BLaER1 (cell line): Measurements from ENCODE around the gene MAP3K4.
A peak's percentile ranks its signal among the peaks of the same experiment; 100 is the strongest.

ENCODE experiments used
- H3K27ac ChIP-seq: shearing (Covaris generic); formaldehyde crosslinking; 2 replicates; pipeline ENCODE4 v1.8.1; 2022
- H3K27me3 ChIP-seq: shearing (Covaris generic); formaldehyde crosslinking; 2 replicates; pipeline ENCODE4 v1.8.1; 2022
- H3K36me3 ChIP-seq: shearing (Covaris generic); formaldehyde crosslinking; 2 replicates; pipeline ENCODE4 v1.8.1; 2022
- H3K4me1 ChIP-seq: shearing (Covaris generic); formaldehyde crosslinking; 2 replicates; pipeline ENCODE4 v1.8.1; 2022
- H3K4me2 ChIP-seq: shearing (Covaris generic); formaldehyde crosslinking; 2 replicates; pipeline ENCODE4 v1.8.1; 2022
- H3K4me3 ChIP-seq: shearing (Covaris generic); formaldehyde crosslinking; 2 replicates; pipeline ENCODE4 v1.8.1; 2022
- H3K9ac ChIP-seq: shearing (Covaris generic); formaldehyde crosslinking; 2 replicates; pipeline ENCODE4 v1.8.1; 2022
- H3K9me3 ChIP-seq: shearing (Covaris generic); formaldehyde crosslinking; 2 replicates; pipeline ENCODE4 v1.8.1; 2022
- H4K20me1 ChIP-seq: shearing (Covaris generic); formaldehyde crosslinking; 2 replicates; pipeline ENCODE4 v1.8.1; 2022
- Cebpa-rat ChIP-seq: shearing (Covaris generic); IDR thresholded peaks from 2 replicates; pipeline ENCODE4 v1.8.1; 2022

MAP3K4 gene, protein sequence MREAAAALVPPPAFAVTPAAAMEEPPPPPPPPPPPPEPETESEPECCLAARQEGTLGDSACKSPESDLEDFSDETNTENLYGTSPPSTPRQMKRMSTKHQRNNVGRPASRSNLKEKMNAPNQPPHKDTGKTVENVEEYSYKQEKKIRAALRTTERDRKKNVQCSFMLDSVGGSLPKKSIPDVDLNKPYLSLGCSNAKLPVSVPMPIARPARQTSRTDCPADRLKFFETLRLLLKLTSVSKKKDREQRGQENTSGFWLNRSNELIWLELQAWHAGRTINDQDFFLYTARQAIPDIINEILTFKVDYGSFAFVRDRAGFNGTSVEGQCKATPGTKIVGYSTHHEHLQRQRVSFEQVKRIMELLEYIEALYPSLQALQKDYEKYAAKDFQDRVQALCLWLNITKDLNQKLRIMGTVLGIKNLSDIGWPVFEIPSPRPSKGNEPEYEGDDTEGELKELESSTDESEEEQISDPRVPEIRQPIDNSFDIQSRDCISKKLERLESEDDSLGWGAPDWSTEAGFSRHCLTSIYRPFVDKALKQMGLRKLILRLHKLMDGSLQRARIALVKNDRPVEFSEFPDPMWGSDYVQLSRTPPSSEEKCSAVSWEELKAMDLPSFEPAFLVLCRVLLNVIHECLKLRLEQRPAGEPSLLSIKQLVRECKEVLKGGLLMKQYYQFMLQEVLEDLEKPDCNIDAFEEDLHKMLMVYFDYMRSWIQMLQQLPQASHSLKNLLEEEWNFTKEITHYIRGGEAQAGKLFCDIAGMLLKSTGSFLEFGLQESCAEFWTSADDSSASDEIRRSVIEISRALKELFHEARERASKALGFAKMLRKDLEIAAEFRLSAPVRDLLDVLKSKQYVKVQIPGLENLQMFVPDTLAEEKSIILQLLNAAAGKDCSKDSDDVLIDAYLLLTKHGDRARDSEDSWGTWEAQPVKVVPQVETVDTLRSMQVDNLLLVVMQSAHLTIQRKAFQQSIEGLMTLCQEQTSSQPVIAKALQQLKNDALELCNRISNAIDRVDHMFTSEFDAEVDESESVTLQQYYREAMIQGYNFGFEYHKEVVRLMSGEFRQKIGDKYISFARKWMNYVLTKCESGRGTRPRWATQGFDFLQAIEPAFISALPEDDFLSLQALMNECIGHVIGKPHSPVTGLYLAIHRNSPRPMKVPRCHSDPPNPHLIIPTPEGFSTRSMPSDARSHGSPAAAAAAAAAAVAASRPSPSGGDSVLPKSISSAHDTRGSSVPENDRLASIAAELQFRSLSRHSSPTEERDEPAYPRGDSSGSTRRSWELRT (N-terminal part only)

DNA sequence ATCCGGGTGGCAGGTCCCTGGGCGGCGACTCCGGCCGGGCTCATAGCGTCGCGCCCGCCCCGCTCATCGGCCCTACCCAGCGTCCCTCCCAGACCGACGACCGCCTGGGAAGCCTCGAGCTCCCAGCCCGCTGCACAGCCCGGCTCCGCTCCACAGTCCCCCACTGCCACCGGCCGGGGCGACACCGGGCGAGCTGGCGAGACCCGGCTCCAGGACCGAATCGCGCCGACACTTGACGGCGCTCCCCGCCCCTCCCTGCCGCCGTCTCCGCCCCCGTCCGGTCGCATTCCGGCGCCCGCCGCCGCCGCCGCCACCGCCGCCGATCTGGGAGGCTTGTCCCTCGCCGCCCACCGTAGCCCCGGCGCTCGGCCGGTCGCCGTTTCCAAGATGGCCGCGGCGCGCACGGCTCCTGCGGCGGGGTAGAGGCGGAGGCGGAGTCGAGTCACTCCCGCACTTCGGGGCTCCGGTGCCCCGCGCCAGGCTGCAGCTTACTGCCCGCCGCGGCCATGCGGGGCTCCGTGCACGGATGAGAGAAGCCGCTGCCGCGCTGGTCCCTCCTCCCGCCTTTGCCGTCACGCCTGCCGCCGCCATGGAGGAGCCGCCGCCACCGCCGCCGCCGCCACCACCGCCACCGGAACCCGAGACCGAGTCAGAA lies at the start of gene MAP3K4:
Gene MAP3K4, plus strand, starts transcription at position 364 of the 655 bp plus-strand sequence. Its CDS starts 163 bp downstream, at position 527.
- H3K9ac ChIP-seq, result peak within 1 kb of the TSS; percentile 92
- H4K20me1 ChIP-seq, result peaks cover 39% of the 10 kb centered on the region
- no peak for TF ChIP-seq Cebpa-rat
- no peaks in the 10 kb centered on the region for H3K27me3 ChIP-seq
- H3K9me3 ChIP-seq, result no peaks in the 10 kb centered on the region
- H3K36me3 ChIP-seq, result no peaks in the 10 kb centered on the region
- H3K27ac ChIP-seq, result peak within 1 kb of the TSS; percentile 93
- H3K4me1 ChIP-seq, result peaks cover 21% of the 10 kb centered on the region
- H3K4me2 ChIP-seq, result peak within 1 kb of the TSS; percentile 88
- H3K4me3 ChIP-seq, result peak within 1 kb of the TSS; percentile 99

DNA sequence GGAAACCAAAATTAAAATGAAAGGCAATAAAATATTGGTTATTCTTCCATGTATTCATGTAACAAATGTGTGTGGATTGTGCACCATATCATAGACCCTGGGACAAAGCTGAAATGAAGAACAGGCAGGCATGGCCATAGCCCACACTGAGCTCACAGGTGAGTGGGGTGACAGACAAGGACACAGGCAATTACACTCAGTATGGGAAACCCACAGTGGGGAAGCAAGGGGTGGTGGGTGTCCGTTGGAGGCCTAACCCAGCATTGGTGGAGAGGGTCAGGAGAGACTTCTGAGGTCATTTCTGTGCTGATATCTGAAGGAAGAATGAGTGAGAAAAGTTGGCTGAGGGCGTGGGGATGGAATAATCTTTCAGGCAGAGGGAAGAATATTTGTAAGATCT lies 47.6 kb upstream of the MAP3K4 start:
- Histone ChIP-seq H3K9ac (no peak overlapping the region), H3K27me3 (no peaks in the 10 kb centered on the region), H4K20me1 (no peaks in the 10 kb centered on the region), H3K36me3 (no peaks in the 10 kb centered on the region), H3K4me3 (no peak overlapping the region), H3K4me2 (no peak overlapping the region), H3K9me3 (no peaks in the 10 kb centered on the region), H3K27ac (no peak overlapping the region), H3K4me1 (no peaks in the 10 kb centered on the region)
- TF ChIP-seq Cebpa-rat, result no peak

DNA sequence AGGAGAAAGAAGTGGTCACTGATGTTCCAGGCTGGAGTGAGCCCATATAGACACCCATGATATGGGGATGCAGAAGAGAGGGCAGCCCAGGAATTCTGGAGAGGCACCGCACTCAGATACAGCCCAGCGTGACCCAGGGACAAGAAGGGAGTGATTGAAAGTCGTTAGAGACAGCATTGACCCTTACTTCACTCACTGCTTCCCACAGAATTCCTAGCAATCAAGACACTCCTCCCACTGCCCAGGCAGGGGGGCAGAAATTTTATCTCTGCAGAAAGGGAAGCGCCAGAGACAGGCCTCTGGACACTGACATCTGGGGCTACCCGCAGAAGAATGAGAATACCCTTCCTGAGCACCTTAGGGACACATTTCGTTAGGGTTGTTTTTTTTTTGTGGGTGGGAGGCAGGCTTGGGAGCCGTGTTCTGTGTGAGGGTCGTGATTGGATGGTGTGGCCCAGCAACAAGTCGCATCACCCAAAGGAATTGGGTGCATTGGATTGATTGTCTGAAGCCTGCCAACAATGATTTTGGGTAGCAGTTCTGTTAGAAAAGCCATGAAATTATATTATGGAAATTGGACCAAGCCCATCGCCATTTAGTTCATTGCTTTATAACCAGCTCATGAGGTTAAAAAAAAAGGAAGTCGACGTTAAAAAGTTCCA lies 45.9 kb upstream of the MAP3K4 start:
- Histone ChIP-seq H3K36me3 (no peaks in the 10 kb centered on the region), H3K9me3 (no peaks in the 10 kb centered on the region), H3K4me3 (no peak overlapping the region), H3K4me2 (no peak overlapping the region), H4K20me1 (no peaks in the 10 kb centered on the region), H3K4me1 (no peaks in the 10 kb centered on the region), H3K27ac (no peak overlapping the region), H3K9ac (no peak overlapping the region), H3K27me3 (no peaks in the 10 kb centered on the region)
- no peak for TF ChIP-seq Cebpa-rat

DNA sequence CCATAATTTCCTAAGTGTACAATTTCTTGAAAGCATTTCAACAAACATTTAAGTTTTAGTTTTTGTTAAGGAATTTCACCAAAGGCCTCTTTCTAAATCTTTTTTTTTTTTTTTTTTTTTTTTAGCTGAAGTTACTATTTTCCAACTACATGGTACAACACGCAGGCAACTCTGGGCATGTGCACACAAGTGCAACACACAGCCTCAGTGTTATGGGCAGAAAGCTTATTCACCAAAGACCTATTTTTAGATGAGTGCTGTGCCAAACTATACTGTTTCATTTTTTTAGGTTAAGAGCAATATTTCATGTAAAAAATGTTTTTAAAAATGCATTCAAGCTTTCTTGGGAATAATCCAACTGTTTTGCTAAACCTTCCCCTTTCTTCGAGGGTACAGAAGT lies 42.0 kb upstream of the MAP3K4 start:
- TF ChIP-seq Cebpa-rat, result no peak
- Histone ChIP-seq H3K9me3 (no peaks in the 10 kb centered on the region), H3K4me2 (no peak overlapping the region), H3K4me1 (no peaks in the 10 kb centered on the region), H3K36me3 (no peaks in the 10 kb centered on the region), H3K4me3 (no peak overlapping the region), H3K27me3 (no peaks in the 10 kb centered on the region), H3K9ac (no peak overlapping the region), H3K27ac (no peak overlapping the region), H4K20me1 (no peaks in the 10 kb centered on the region)

DNA sequence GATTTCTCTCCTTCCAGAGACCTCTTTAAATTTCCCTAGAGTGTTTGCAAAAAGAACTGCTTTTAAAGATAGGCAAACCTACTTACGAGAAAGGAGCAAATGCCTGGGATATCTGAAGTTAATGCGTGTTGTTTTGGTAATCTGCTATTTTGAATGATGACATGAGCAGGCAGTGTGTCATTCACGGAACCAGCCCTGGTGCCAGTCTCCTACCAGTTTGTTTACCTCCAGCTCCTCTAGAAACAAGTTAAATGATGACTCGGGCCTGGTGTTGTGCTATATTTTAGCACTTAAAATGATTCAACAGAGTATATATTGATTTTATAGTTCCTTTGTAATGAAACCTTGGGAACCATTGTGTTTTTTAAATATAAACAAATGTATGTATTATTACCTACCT lies 41.1 kb upstream of the MAP3K4 start:
- Histone ChIP-seq H3K9me3 (no peaks in the 10 kb centered on the region), H3K4me3 (no peak overlapping the region), H3K27me3 (no peaks in the 10 kb centered on the region), H3K9ac (no peak overlapping the region), H3K36me3 (no peaks in the 10 kb centered on the region), H3K27ac (no peak overlapping the region), H3K4me2 (no peak overlapping the region), H3K4me1 (no peaks in the 10 kb centered on the region), H4K20me1 (no peaks in the 10 kb centered on the region)
- no peak for TF ChIP-seq Cebpa-rat

DNA sequence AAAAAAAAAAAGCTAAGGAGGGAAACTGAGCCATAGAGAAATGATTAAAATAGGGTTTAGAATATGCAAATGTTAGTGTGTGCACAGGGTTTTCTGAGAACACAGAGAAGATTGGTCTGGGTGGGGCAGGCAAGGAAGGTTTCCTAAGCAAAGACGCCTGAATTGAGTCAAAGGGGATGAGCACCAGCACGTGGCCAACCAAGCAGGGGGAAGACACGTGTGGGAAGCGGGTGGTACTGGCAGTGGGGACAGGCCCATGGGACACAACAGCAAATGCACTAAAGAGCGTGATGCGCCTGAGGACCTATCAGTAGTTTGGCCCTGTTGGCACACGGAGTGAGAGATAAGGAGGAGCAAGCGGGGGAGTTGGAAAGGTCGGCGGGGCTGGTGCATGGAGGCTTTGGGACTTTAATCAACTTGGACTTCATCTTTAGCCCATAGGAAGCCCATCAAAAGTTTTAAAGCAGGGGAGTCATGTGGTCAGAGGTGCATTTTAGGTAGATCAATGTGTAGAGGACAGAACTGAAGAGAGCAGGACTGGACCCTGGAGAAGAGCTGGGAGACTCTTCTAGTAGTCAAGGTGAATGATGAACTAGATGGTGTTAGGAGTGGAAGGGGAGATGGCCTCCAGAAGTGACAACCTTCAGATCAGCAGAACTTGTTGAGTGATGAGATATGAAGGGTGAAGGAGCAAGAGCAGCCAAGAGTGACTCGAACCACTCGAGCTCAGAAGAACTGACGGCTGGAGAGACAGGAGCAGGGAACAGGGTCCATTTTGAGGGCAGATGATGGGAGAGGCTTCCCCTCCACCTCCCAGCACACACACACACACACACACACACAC lies 40.2 kb upstream of the MAP3K4 start:
- H4K20me1 ChIP-seq, result no peaks in the 10 kb centered on the region
- no peaks in the 10 kb centered on the region for H3K4me1 ChIP-seq
- H3K4me3 ChIP-seq, result no peak overlapping the region
- H3K9ac ChIP-seq, result no peak overlapping the region
- no peak overlapping the region for H3K27ac ChIP-seq
- no peaks in the 10 kb centered on the region for H3K9me3 ChIP-seq
- no peaks in the 10 kb centered on the region for H3K27me3 ChIP-seq
- no peak for TF ChIP-seq Cebpa-rat
- H3K36me3 ChIP-seq, result no peaks in the 10 kb centered on the region
- H3K4me2 ChIP-seq, result no peak overlapping the region

DNA sequence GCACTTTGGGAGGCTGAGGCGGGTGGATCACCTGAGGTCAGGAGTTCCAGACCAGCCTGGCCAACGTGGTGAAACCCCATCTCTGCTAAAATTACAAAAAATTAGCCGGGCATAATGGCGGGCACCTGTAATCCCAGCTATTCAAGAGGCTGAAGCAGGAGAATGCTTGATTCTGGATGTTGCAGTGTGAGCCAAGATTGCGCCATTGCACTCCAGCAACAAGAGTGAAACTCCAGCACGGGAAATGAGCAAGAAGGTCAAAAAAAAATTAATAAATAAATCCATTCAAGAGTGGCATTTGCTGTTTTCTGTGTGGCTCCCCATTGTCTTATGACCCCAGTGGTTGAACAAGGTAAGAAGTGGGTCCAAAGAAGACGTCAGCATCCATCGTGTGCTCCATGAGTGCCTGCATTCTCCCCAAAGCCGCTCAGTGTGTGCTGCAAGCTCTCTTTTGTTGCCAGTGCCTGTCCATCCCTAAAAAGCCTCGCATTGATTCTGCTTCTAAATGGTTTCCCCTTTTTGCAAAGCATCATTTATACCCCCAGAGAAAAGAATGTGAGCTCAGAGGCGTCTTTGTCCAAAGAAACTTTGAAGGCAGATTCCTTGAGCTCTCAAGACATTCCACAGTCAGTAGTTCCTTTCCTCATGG lies 38.8 kb upstream of the MAP3K4 start:
- Histone ChIP-seq H3K4me3 (no peak overlapping the region), H3K27me3 (no peaks in the 10 kb centered on the region), H3K9ac (no peak overlapping the region), H4K20me1 (no peaks in the 10 kb centered on the region), H3K9me3 (no peaks in the 10 kb centered on the region), H3K36me3 (no peaks in the 10 kb centered on the region), H3K4me2 (no peak overlapping the region), H3K27ac (no peak overlapping the region), H3K4me1 (no peaks in the 10 kb centered on the region)
- no peak for TF ChIP-seq Cebpa-rat
